ENCODE measurements around the gene TEX264.

DNA sequence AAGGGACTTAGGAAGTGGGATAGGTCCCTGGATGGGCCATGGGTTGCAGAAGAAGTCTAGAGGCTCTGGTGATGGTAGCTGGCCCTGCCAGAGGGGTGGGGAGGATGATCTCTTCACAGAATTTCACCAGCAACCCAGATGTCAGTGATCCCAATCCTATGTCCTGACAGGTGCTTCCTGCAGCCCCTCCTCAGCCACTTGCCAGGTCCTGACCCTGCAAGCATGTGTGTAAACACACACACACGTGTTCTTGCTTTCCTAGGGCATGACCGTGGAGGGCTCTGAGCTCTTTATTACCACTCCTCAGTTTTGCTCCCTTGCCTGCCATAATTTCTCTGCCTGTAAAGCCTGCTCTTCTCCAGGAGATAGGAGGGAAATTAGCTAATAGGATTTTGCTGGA, 12.5 kb downstream of the TEX264 start:
- TF ChIP-seq, protein P1, sequence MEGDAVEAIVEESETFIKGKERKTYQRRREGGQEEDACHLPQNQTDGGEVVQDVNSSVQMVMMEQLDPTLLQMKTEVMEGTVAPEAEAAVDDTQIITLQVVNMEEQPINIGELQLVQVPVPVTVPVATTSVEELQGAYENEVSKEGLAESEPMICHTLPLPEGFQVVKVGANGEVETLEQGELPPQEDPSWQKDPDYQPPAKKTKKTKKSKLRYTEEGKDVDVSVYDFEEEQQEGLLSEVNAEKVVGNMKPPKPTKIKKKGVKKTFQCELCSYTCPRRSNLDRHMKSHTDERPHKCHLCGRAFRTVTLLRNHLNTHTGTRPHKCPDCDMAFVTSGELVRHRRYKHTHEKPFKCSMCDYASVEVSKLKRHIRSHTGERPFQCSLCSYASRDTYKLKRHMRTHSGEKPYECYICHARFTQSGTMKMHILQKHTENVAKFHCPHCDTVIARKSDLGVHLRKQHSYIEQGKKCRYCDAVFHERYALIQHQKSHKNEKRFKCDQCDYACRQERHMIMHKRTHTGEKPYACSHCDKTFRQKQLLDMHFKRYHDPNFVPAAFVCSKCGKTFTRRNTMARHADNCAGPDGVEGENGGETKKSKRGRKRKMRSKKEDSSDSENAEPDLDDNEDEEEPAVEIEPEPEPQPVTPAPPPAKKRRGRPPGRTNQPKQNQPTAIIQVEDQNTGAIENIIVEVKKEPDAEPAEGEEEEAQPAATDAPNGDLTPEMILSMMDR (conservative IDR thresholded peaks at IDR 0.05; ENCODE audit: low read length), result no peak
- no peak for TF ChIP-seq EZH2phosphoT487 (IDR thresholded peaks at IDR 0.05; ENCODE audit: borderline replicate concordance, low read depth, low read length)
